Measurements from ENCODE around the gene ATP8A2.

Gene ATP8A2

GRCh38 chr13:25384758-25385410 is 13.1 kb downstream of the ATP8A2 start:
- FAIRE-seq: no peak

- FAIRE-seq: no peak
Measured at GRCh38 chr13:25391932-25392331, 20.2 kb downstream of the ATP8A2 start.

- FAIRE-seq: no peak
Measured at GRCh38 chr13:25394402-25395060, 22.8 kb downstream of the ATP8A2 start.

GRCh38 chr13:25397763-25398162 is 26.0 kb downstream of the ATP8A2 start:
- no peak for FAIRE-seq

GRCh38 chr13:25400925-25401324 is 29.2 kb downstream of the ATP8A2 start:
- no peak for FAIRE-seq

DNA sequence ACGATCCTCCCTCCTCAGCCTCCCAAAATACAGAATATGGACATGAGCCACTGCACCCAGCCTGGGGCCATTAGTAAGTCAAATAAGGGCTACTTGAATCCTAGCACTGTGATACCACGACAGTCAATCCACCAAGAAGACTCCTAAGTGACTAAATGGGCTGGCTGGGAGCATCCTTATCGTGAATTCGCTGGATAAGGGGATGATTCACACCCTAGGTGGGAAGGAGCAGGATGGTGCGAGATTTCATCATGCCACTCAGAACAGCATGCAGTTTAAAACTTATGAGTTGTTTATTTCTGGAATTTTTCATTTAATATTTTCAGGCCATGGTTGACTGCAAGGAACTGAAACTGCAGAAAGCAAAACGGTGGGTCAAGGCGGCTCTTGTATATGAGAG is 30.2 kb downstream of the ATP8A2 start:
- FAIRE-seq: no peak

- no peak for FAIRE-seq
Measured at GRCh38 chr13:25406377-25406776, 34.6 kb downstream of the ATP8A2 start.

GRCh38 chr13:25409938-25410337 is 38.2 kb downstream of the ATP8A2 start:
- no peak for FAIRE-seq

DNA sequence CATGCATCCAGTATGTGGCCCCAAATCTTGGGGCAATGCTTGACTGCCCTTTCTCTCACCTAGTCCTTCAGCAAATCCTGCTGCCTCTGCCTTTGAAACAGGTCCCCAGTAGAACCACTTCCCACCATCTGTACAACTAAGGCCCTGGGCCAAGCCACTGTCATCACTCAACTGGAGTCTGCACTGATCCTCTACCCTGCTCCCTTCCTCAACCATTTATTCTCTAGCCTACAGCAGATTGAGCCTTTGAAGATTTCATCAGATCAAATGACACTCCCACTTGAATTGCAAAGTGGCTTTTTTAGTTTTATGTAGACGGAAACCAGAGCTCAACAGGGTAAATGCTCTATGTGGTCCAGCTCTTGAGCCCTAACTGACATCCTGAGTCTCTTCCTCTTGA is 43.5 kb downstream of the ATP8A2 start:
- FAIRE-seq: no peak

DNA sequence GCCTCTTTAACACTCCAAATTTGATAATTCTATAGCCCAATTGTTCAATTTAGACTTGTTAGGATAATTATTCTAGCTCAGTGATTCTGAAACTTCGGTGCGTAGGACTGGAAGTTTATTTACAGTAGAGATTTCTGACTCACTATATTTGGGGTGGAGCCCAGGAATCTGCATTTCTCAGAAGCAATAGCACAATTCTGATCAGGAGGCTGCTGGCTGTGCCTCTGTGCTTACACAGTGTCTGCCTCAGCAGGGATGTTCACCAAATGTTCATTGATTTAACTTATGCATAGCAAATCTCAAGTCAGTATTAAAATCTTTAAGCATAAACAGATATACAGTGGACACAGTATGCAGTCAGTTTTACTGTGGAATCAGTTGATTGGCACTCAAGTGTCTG is 45.8 kb downstream of the ATP8A2 start:
- FAIRE-seq: no peak

GRCh38 chr13:25420161-25420560 is 48.4 kb downstream of the ATP8A2 start:
- no peak for FAIRE-seq

GRCh38 chr13:25421612-25422011 is 49.8 kb downstream of the ATP8A2 start:
- FAIRE-seq: no peak

DNA sequence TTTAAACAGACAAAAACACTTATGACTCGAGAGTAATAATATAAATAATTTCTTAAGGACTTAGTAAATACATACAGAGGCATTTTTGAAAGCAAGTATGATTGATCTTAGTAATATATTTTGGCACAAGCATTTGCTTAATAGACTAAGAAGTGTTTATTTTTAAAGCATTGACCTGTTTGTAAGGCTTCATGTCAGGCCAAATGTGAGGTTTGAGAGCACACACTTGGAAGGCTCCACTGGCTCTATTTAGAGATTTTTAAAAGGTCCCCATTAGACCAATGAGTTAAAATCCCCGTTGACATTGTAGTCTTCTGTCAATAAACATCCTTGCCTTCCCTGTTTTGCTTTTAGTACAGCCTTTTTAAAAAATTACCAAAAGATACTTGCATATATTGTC is 50.4 kb downstream of the ATP8A2 start:
- FAIRE-seq: no peak

DNA sequence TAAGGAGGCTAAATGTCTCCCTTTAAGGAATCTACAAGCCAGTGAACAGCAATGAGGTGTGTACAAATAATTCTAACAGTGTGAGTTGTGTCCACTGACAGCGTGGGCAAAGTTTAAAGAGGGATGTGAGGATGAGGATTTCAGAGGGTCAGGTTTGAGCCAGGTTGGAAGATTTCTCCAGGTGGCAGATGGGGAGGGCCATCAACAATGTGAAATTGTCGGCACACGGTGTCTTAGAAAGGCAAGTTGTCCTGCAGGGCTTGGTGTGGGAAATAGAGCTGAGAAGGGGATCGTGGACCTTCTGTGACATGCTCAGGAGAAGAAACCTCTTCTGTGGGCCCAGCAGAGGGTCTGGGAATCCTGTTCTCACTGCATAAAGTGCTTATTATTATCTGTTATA is 52.1 kb downstream of the ATP8A2 start:
- no peak for FAIRE-seq

DNA sequence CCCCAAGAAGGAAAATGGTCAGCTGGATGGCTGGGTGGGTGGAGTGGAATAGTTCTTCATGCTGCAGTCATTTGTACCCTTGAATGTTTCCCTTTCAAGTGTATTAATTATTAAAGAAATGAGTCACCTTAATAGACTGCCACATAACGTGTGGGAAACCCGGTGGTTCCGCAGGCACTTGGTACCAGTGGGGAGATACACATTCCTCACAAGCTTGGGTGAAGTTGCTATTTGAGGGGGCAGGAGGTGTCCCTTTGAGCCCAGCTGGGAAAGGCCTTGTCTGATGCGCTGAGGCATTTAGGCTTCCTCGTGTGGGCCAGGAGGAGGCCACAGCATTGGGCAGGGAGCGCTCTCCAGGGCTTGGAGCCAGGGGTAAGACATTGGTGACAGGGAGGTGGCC is 57.7 kb downstream of the ATP8A2 start:
- no peak for FAIRE-seq

DNA sequence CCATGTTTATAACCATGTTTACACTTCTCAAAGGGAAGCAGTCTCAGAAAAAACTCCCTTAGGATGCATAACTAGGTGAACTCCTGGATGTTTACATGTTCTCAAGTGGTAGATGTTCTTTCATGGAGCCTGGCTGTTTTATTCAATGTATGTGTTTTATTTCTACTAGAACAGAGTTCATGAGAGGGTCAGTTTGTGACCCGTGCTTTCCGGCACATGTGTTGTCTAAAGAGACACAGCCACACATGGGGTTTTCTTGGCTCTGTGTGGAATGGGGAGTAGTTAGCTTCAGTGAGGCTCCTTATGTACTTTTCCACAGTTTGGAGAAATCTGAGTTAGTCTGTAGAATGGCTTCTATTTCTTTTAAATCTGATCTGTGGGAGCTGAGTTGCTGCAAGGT is 60.9 kb downstream of the ATP8A2 start:
- FAIRE-seq: no peak

GRCh38 chr13:25440061-25440460 is 68.3 kb downstream of the ATP8A2 start:
- FAIRE-seq: no peak

DNA sequence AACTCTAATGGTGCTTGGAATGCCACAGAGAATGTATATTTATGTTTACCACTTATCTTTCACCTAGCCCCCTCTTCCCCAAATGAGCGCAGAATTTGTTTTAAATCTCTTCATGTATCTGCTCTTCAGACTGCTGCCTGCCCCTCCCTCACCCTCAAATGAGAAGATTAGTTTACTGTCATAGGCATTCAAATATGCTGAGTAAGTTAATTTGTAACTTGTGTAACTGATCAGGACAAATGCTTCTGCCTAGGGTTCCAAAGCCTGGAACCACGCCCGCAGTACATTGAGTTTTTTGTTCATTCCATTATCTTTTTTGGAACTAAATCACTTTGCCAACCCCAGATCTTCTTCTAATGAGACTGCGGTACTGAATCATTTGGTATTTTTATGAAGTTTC is 74.5 kb downstream of the ATP8A2 start:
- FAIRE-seq: no peak

DNA sequence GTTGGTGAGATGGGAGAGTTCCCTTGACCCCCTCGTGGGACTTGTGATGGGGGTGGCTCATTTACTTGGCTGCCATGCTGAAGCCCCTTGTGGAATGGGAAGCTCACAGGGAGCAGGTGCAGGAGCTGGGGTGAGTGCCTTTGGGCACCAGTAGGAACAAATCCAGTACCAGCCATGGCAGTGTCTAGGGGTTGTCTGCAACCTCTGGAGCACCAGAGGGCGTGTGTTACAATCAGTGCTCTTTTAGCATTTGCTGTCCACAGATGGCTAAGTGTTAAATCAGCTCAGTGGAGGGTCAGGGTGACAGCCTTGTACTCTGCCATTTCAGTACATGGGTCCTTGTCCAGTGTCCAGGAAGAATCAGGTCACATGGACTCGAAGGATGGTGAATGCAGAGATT is 75.6 kb downstream of the ATP8A2 start:
- no peak for FAIRE-seq

DNA sequence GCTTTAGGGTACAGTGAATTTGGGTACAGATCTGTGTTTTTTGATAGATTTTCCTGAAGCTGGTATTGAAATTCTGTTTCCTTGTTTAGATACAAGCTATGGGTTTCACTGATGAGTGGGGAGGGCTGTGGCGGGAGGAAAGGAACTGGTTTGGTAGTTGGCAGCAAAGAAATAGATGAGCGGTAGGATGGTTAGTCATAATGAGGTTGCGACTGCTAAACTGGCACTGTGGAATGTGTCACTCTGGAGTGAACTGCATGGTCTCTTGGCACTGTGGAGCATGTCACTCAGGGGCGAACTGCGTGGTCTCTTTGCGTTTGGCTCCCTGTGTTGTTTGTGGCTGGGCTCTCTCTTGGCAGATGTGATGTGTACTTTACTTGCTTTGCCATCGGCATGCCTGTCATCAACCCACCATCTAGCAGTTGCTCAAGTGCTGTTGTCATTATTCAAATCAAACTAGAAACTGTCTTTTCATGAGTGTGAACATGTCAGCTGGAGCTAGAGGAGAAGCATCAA is 82.1 kb downstream of the ATP8A2 start:
- FAIRE-seq: no peak

DNA sequence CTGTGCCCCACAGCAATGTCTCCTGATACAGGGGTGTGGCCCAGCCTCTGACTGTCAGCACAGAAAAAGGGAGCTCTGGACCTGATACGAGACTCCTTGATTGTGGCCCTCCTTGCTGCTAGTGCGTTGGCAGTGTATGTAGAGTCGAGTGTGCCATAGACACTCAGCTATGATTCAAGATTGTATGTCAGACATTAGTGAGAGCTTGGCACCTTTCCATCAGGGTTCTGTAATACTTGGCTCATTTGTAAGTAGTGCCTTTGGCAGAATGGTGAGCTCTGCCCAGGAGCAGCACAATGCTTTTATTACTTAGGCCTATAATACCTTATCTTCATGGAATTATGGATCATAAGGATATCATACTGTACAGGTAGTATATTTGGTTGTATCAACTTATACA is 83.4 kb downstream of the ATP8A2 start:
- FAIRE-seq: no peak

DNA sequence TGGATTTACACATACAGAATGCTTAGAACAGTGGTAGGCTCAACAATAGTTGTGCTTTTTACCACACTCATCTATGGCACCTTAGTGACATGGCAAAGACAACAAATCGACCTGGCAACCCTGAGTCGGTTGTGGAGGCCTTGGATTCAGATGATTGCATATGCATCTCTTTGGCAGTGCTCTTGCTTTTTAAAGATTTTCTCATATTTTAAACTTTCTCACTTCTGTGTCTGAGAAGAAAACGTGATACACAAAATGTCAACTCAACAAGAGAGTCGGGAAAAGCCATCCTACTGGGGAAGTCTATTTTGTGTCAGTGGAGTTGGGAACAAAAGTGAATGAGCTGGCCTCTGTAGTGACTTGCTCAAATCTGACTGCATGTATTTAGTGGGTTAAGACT is 85.8 kb downstream of the ATP8A2 start:
- FAIRE-seq: no peak

DNA sequence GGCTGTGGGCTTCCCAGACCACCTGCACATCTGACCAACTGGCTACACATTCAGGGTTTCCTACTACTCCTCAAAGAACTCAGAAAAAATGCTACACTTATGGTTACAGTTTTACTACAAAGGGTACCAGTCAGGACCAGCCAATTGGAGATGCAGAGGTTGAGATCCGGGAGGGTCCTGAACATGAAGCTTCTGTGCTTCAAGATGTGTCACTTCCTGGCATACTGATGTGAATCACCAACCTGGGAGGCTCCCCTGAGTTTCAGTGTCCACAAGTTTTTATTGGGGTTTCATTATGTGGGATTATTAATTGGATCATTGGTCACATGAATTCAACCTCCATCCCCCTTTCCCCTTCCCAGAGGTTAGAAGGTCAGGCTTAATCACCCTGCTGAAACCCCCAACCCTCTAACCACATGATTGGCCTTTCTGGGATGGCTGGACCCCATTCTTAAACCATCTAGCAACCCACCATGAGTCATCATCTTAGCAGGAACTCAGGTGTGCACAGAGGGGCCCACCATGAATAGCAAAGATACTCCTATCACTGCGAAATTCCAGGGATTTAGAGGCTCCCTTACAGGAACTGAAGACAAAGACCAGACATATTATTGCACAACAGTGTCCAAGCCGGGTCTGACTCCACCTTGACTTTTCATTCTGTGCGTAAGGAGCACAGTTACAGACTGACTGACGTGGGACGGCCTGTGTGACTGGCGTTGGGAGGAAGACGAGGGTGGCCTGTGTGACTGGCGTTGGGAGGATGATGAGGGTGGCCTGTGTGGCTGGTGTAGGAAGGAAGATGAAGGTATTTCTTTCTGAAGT is 90.7 kb downstream of the ATP8A2 start:
- FAIRE-seq: no peak

DNA sequence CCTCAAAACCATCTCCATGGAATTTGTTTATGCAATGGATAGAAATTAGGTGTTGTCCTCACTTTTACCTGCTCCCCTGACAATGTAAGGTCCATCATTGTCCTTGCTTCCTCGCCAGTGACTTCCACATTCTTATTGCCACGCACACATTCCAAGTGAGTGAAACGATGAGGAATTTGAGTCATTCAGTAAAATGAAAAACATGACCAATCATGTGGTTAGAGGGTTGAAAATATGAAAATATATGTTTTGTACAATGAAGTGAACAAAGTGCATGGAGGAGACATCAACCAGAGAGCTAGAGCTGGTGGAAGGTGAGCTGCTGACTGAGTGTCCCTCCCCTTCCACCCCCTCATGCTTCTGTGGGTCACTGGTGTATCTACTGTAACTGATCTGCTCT is 91.7 kb downstream of the ATP8A2 start:
- FAIRE-seq: no peak

All from islet of Langerhans (tissue), 1 donor.